ENCODE measurements around the gene S100A13. TPM values are rescaled to one million over a fixed set of nuclear protein-coding genes. Genes with fewer than 3 reads are reported as not detected.

The S100A13 gene
- total RNA-seq, 2 donors from 2014 or later: 64.2 to 82.9 TPM

DNA sequence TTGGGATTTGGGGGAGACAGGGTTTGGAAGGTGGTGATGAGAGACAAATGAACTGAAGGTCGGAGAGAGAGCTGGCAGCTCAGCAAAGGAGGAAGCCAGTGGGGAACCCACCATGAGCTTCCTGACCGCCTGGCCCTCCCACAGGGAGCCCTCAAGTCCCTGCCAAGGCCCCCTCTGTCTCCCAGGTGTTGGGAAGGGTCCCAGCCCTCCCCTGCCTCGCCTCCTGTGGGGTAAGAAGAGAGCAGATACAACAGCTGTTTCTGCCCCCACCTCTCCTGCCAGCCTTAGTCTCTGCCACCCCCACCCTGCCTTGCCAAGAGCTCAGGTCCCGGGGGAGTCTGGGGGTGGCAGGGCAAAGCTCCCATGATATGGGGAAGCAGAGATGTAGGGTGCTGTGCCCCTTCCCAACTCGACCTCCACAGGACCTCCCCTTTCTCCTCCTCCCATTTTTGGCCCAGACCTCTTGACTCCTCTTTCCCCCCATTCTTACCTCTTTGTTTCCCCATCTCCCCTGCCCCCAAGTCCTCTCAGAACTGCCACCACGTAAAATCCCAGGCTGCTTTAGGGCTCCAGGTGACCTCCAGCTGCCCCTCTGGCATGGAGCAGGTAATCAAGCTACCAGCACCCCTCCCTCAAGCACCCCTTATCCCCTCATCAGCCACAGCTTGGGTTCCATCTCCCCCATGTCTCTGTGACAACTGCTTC, 1.5 kb upstream of the S100A13 start:
- ATAC-seq (ENCODE audit: insufficient number of reproducible peaks, low FRiP score, low read depth): no peak
- TF ChIP-seq, protein P1, sequence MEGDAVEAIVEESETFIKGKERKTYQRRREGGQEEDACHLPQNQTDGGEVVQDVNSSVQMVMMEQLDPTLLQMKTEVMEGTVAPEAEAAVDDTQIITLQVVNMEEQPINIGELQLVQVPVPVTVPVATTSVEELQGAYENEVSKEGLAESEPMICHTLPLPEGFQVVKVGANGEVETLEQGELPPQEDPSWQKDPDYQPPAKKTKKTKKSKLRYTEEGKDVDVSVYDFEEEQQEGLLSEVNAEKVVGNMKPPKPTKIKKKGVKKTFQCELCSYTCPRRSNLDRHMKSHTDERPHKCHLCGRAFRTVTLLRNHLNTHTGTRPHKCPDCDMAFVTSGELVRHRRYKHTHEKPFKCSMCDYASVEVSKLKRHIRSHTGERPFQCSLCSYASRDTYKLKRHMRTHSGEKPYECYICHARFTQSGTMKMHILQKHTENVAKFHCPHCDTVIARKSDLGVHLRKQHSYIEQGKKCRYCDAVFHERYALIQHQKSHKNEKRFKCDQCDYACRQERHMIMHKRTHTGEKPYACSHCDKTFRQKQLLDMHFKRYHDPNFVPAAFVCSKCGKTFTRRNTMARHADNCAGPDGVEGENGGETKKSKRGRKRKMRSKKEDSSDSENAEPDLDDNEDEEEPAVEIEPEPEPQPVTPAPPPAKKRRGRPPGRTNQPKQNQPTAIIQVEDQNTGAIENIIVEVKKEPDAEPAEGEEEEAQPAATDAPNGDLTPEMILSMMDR (IDR thresholded peaks at IDR 0.05): no peak
- DNase-seq (ENCODE audit: low spot score): no peak
- H3K4me1 ChIP-seq (ENCODE audit: control insufficient read depth in 1 of 2, low read depth in 2 of 2): peaks cover 12 to 38% of the 10 kb centered on the region in 2 donors
- H3K4me3 ChIP-seq: no peak overlapping the region
- H3K27me3 ChIP-seq (replicated peaks; ENCODE audit: insufficient read depth): no peaks in the 10 kb centered on the region
- H3K9me3 ChIP-seq: no peaks in the 10 kb centered on the region
- H3K27ac ChIP-seq: peak overlapping the region; percentile 84 to 91
- H3K36me3 ChIP-seq: no peaks in the 10 kb centered on the region

DNA sequence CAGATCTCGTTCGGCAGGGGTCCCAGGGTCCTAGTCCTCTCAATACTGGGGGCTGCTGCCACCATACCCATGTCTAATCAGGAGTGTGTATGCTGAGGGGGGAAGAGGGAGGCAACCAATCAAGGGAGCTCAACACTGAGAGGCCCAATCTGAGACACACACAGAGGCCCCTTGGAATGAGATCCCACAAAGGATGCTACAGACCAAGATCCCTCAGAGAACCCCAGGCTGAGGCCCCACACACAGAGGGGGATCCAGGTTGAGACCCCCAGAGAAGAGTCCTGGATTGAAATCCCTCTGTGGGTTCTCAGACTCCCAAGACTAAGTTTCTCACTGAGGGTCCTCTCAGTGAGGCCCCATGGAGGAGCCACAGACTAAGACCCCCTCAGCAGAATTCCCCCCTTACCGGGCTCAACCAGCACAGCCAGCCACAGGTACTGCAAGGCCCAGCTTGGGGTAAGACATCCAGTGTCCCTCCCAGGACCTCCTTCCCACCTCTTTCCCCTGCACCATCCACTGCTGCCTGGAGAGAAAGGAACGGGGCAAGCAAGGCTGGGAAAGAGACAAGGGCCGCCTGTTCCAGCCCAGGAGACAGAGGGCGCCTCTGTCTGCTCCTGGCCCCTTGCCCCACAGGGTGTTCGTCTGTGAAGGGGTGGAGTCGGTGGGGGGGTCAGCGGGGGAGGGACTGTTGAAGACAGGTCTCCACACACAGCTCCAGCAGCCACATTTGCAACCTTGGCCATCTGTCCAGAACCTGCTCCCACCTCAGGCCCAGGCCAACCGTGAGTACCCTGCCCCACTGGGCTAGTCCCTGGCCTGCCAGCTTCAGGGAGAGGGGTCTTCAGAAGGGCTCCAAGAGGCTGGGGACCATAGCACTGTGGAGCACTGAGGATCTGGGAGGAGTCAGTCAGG, 666 bp upstream of the S100A13 start, which contains the start of gene S100A1:
S100A1 (plus strand) TSS at position 720 of the 912 bp plus-strand sequence. CDS start 2,088 bp downstream, outside the sequence.
- ATAC-seq (ENCODE audit: insufficient number of reproducible peaks, low FRiP score, low read depth) (no peak), DNase-seq (ENCODE audit: low spot score) (no peak)
- Histone ChIP-seq H3K36me3 (no peaks in the 10 kb centered on the region), H3K27me3 (replicated peaks; ENCODE audit: insufficient read depth) (no peaks in the 10 kb centered on the region), H3K27ac (peak within 1 kb of the TSS; percentile 84 to 91), H3K4me3 (peak within 1 kb of the TSS; percentile 79), H3K4me1 (ENCODE audit: control insufficient read depth in 1 of 2, low read depth in 2 of 2) (peaks cover 6 to 35% of the 10 kb centered on the region in 2 donors), H3K9me3 (no peaks in the 10 kb centered on the region)
- TF ChIP-seq, protein P1 (IDR thresholded peaks at IDR 0.05): no peak

DNA sequence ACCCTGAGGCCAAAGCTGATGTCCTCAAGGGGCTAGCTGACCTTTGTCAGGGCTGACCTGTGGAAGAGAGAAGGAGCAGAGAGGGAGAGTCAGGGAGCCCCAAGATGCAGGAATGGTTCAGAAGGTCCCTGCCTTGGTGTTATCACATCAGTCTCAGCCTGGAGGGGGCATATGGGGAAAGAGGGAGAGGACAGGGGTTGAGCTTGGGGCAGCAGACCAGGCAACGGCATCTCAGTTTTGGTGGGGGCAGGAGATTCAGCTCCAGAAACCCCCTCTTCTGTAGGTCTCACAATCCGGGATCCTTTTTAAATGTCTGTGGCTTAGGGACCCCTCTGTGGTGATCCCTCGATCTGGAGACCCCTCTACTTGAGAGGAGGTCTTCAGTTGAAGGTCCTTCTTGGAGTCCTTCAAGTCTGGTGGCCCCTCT, 815 bp downstream of the S100A13 start:
- no peaks in the 10 kb centered on the region for H3K27me3 ChIP-seq (replicated peaks; ENCODE audit: insufficient read depth)
- TF ChIP-seq, protein P1 (IDR thresholded peaks at IDR 0.05): no peak
- no peaks in the 10 kb centered on the region for H3K36me3 ChIP-seq
- peak overlapping the region; percentile 79 for H3K4me3 ChIP-seq
- H3K4me1 ChIP-seq (ENCODE audit: control insufficient read depth in 1 of 2, low read depth in 2 of 2): peaks cover 6 to 35% of the 10 kb centered on the region in 2 donors
- no peak for DNase-seq (ENCODE audit: low spot score)
- H3K27ac ChIP-seq: peak overlapping the region; percentile 84 to 91
- H3K9me3 ChIP-seq: no peaks in the 10 kb centered on the region
- no peak for ATAC-seq (ENCODE audit: insufficient number of reproducible peaks, low FRiP score, low read depth)

DNA sequence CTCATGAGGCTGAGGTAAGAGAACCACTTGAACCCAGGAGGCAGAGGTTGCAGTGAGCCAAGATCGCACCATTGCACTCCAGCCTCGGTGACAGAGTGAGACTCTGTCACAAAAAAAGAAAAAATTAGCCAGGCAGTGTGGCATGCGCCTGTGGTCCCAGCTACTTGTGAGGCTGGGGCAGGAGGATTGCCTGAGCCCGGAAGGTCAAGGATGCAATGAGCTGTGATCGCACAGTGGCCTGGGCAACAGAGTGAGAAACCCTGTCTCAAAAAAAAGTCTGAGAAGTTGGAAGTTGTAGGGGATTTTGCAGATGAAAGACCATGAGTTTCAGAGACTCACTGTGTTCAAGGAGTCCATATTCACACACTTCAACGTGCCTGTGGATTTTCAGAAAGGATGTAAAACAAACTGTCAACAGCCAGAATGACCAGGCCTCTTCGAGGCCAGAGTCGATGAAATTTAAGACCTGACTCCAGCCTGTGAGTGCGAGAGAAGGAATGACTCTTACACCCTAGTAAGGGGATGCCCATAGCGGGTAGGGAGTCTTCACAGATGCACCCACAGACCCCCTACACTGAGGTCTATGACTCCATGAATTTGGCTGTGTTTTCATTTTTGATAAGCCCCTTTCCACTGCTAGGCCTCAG, 2.2 kb downstream of the S100A13 start:
- no peaks in the 10 kb centered on the region for H3K9me3 ChIP-seq
- TF ChIP-seq, protein P1 (IDR thresholded peaks at IDR 0.05): no peak
- peaks cover 6 to 32% of the 10 kb centered on the region in 2 donors for H3K4me1 ChIP-seq (ENCODE audit: control insufficient read depth in 1 of 2, low read depth in 2 of 2)
- no peak overlapping the region for H3K27ac ChIP-seq
- no peaks in the 10 kb centered on the region for H3K36me3 ChIP-seq
- ATAC-seq (ENCODE audit: insufficient number of reproducible peaks, low FRiP score, low read depth) (no peak), DNase-seq (ENCODE audit: low spot score) (no peak)
- H3K4me3 ChIP-seq: no peak overlapping the region
- no peaks in the 10 kb centered on the region for H3K27me3 ChIP-seq (replicated peaks; ENCODE audit: insufficient read depth)
